ENCODE data around the gene ZNF12.

- TF ChIP-seq, protein P1, sequence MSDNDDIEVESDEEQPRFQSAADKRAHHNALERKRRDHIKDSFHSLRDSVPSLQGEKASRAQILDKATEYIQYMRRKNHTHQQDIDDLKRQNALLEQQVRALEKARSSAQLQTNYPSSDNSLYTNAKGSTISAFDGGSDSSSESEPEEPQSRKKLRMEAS (IDR thresholded peaks at IDR 0.05; ENCODE audit: low read depth): no peak
- no peak for TF ChIP-seq CTCF (IDR thresholded peaks at IDR 0.05)
- TF ChIP-seq TEAD4 (IDR thresholded peaks at IDR 0.05; ENCODE audit: borderline replicate concordance, insufficient read depth): no peak
- TF ChIP-seq JUND (IDR thresholded peaks at IDR 0.05): no peak
- TF ChIP-seq, protein P2, sequence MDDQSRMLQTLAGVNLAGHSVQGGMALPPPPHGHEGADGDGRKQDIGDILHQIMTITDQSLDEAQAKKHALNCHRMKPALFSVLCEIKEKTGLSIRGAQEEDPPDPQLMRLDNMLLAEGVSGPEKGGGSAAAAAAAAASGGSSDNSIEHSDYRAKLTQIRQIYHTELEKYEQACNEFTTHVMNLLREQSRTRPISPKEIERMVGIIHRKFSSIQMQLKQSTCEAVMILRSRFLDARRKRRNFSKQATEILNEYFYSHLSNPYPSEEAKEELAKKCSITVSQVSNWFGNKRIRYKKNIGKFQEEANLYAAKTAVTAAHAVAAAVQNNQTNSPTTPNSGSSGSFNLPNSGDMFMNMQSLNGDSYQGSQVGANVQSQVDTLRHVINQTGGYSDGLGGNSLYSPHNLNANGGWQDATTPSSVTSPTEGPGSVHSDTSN (IDR thresholded peaks at IDR 0.05): no peak
- no peak for TF ChIP-seq SIN3A (IDR thresholded peaks at IDR 0.05; ENCODE audit: borderline replicate concordance, low read depth, low read length)
- TF ChIP-seq, protein P3, sequence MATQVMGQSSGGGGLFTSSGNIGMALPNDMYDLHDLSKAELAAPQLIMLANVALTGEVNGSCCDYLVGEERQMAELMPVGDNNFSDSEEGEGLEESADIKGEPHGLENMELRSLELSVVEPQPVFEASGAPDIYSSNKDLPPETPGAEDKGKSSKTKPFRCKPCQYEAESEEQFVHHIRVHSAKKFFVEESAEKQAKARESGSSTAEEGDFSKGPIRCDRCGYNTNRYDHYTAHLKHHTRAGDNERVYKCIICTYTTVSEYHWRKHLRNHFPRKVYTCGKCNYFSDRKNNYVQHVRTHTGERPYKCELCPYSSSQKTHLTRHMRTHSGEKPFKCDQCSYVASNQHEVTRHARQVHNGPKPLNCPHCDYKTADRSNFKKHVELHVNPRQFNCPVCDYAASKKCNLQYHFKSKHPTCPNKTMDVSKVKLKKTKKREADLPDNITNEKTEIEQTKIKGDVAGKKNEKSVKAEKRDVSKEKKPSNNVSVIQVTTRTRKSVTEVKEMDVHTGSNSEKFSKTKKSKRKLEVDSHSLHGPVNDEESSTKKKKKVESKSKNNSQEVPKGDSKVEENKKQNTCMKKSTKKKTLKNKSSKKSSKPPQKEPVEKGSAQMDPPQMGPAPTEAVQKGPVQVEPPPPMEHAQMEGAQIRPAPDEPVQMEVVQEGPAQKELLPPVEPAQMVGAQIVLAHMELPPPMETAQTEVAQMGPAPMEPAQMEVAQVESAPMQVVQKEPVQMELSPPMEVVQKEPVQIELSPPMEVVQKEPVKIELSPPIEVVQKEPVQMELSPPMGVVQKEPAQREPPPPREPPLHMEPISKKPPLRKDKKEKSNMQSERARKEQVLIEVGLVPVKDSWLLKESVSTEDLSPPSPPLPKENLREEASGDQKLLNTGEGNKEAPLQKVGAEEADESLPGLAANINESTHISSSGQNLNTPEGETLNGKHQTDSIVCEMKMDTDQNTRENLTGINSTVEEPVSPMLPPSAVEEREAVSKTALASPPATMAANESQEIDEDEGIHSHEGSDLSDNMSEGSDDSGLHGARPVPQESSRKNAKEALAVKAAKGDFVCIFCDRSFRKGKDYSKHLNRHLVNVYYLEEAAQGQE (IDR thresholded peaks at IDR 0.05; ENCODE audit: low read depth, low read length): no peak
- no peak for TF ChIP-seq RAD21 (IDR thresholded peaks at IDR 0.05; ENCODE audit: low read length)
- no peak for TF ChIP-seq POLR2AphosphoS5 (IDR thresholded peaks at IDR 0.05; ENCODE audit: low read depth, low read length)
- TF ChIP-seq GATA2 (CRISPR knock-in tag; IDR thresholded peaks at IDR 0.05): no peak
- no peak for TF ChIP-seq EP300 (IDR thresholded peaks at IDR 0.05; ENCODE audit: borderline replicate concordance in 1 of 2, low read depth in 1 of 2, low read length in 1 of 2)
- no peak for TF ChIP-seq MXI1 (IDR thresholded peaks at IDR 0.05; ENCODE audit: low read depth, low read length)
- TF ChIP-seq IRF3 (IDR thresholded peaks at IDR 0.05; ENCODE audit: low read depth, low read length): no peak
These were observed 62.7 kb downstream of the ZNF12 start for GRCh38 chr7:6643915-6644625.
